Hepatocyte (in vitro differentiated cells): ENCODE results near the gene KLHL42.

ENCODE experiments used
- CTCF ChIP-seq: fragments of 200-600 bp; sonication (generic); IDR thresholded peaks from 2 replicates; pipeline ENCODE4 v1.5.1; 2016; ENCODE audit warnings: antibody characterized with exemption, mild to moderate bottlenecking; ENCODE audit not compliant: poor library complexity
- EZH2 ChIP-seq: fragments of 200-600 bp; sonication (generic); IDR thresholded peaks from 2 replicates; pipeline ENCODE4 v1.6.1; 2016; ENCODE audit warnings: antibody characterized with exemption, mild to moderate bottlenecking, borderline replicate concordance
- EZH2phosphoT487 ChIP-seq: fragments of 200-600 bp; sonication (generic); IDR thresholded peaks from one replicate; pipeline ENCODE4 v1.6.1; 2018; ENCODE audit warnings: antibody characterized with exemption, mild to moderate bottlenecking, low read depth, moderate library complexity; ENCODE audit not compliant: unreplicated experiment, severe bottlenecking

GRCh38 chr12:27771481-27772327, 8.3 kb upstream of the KLHL42 start:
- TF ChIP-seq EZH2phosphoT487: no peak
- TF ChIP-seq EZH2: no peak
- no peak for TF ChIP-seq CTCF
